Measurements from ENCODE around the gene TSGA10IP.

DNA sequence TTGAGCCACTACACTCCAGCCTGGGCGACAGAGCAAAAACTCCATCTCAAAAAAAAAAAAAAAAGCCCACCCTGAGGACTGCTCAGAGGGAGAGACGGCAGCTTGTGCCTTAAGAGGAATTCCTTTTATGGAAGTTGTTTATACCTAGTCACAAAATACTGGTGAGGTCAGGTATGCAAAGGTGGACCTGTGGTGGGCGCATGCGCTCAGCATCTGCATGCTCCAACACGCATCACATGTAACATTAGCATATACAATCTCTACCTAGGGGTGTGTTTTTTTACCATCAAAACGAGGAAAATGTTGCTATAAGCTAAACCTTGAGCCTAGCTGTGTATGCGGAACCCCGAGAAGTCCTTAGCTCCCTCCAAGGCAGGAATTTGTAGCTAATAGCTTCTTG lies 9.5 kb downstream of the TSGA10IP start:
- TF ChIP-seq, protein P1, sequence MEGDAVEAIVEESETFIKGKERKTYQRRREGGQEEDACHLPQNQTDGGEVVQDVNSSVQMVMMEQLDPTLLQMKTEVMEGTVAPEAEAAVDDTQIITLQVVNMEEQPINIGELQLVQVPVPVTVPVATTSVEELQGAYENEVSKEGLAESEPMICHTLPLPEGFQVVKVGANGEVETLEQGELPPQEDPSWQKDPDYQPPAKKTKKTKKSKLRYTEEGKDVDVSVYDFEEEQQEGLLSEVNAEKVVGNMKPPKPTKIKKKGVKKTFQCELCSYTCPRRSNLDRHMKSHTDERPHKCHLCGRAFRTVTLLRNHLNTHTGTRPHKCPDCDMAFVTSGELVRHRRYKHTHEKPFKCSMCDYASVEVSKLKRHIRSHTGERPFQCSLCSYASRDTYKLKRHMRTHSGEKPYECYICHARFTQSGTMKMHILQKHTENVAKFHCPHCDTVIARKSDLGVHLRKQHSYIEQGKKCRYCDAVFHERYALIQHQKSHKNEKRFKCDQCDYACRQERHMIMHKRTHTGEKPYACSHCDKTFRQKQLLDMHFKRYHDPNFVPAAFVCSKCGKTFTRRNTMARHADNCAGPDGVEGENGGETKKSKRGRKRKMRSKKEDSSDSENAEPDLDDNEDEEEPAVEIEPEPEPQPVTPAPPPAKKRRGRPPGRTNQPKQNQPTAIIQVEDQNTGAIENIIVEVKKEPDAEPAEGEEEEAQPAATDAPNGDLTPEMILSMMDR (IDR thresholded peaks at IDR 0.05; ENCODE audit: low read depth, low read length, poor library complexity, severe bottlenecking) = no peak
- TF ChIP-seq EZH2phosphoT487 (IDR thresholded peaks at IDR 0.05; ENCODE audit: borderline replicate concordance, low read length) = no peak
